Measurements from ENCODE around the gene PCNX1.

DNA sequence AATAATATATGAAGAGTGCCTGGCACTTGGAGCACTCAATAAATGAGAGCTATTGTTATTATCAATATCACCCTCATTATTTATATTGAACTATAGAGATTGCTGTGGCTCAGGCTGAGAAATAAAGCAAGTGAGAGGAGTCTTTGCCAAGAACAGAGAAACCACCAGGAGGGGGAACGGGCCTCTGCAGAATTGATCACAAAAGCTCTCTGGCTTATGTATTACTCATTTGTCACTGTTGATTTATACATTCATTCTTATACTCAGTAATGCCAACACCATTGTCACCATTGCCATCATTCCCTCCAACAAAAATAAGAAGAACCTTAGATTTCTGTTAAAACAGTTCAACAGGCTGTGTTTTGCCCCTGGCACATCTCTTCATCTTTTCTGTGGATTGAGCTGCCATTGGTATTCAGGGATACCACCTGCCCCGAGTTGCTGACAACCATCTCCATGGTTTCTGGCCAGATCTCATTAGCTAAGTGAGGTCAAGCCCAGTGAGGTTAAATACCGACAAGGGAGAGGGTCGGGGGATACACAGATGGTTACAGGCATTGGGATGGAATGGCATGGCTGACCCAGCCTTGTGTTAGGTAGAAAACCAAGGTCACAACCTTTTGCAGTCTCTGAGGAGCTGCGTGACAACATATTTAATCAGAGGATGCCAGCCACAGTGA is 21.8 kb upstream of the PCNX1 start:
- TF ChIP-seq, protein P1, sequence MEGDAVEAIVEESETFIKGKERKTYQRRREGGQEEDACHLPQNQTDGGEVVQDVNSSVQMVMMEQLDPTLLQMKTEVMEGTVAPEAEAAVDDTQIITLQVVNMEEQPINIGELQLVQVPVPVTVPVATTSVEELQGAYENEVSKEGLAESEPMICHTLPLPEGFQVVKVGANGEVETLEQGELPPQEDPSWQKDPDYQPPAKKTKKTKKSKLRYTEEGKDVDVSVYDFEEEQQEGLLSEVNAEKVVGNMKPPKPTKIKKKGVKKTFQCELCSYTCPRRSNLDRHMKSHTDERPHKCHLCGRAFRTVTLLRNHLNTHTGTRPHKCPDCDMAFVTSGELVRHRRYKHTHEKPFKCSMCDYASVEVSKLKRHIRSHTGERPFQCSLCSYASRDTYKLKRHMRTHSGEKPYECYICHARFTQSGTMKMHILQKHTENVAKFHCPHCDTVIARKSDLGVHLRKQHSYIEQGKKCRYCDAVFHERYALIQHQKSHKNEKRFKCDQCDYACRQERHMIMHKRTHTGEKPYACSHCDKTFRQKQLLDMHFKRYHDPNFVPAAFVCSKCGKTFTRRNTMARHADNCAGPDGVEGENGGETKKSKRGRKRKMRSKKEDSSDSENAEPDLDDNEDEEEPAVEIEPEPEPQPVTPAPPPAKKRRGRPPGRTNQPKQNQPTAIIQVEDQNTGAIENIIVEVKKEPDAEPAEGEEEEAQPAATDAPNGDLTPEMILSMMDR (IDR thresholded peaks at IDR 0.05; ENCODE audit: low read depth, low read length, poor library complexity, severe bottlenecking), result no peak
- no peak for TF ChIP-seq EZH2phosphoT487 (IDR thresholded peaks at IDR 0.05; ENCODE audit: borderline replicate concordance, low read length)

All from DOHH2 (cell line).